ENCODE measurements around the gene FBXO31.

Gene FBXO31

GRCh38 chr16:87297407-87297806 is 86.2 kb downstream of the FBXO31 start:
- no peak for TF ChIP-seq CTCF (IDR thresholded peaks at IDR 0.05; ENCODE audit: insufficient read depth, low read depth, low read length, missing control alignments)
- H3K4me3 ChIP-seq (ENCODE audit: low read length): no peak overlapping the region
- DNase-seq (ENCODE audit: low read depth): no peak

GRCh38 chr16:87295661-87296531 is 87.7 kb downstream of the FBXO31 start:
- TF ChIP-seq CTCF (IDR thresholded peaks at IDR 0.05; ENCODE audit: insufficient read depth, low read depth, low read length, missing control alignments): no peak
- H3K4me3 ChIP-seq (ENCODE audit: low read length): no peak overlapping the region
- DNase-seq (ENCODE audit: low read depth): no peak

GRCh38 chr16:87295259-87295658 is 88.3 kb downstream of the FBXO31 start:
- no peak for TF ChIP-seq CTCF (IDR thresholded peaks at IDR 0.05; ENCODE audit: insufficient read depth, low read depth, low read length, missing control alignments)
- no peak overlapping the region for H3K4me3 ChIP-seq (ENCODE audit: low read length)
- peak; percentile 56 for DNase-seq (ENCODE audit: low read depth)

GRCh38 chr16:87293990-87294389 is 89.6 kb downstream of the FBXO31 start:
- H3K4me3 ChIP-seq (ENCODE audit: low read length): no peak overlapping the region
- TF ChIP-seq CTCF (IDR thresholded peaks at IDR 0.05; ENCODE audit: insufficient read depth, low read depth, low read length, missing control alignments): no peak
- no peak for DNase-seq (ENCODE audit: low read depth)

GRCh38 chr16:87291944-87292343 is 91.6 kb downstream of the FBXO31 start:
- TF ChIP-seq CTCF (IDR thresholded peaks at IDR 0.05; ENCODE audit: insufficient read depth, low read depth, low read length, missing control alignments): no peak
- DNase-seq (ENCODE audit: low read depth): no peak
- H3K4me3 ChIP-seq (ENCODE audit: low read length): no peak overlapping the region

GRCh38 chr16:87288753-87289362 is 94.7 kb downstream of the FBXO31 start:
- no peak overlapping the region for H3K4me3 ChIP-seq (ENCODE audit: low read length)
- no peak for TF ChIP-seq CTCF (IDR thresholded peaks at IDR 0.05; ENCODE audit: insufficient read depth, low read depth, low read length, missing control alignments)
- no peak for DNase-seq (ENCODE audit: low read depth)
